GM21367 (cell line): Measurements from ENCODE around the gene OR5B3.
"Not testable (repeated sequence)": the region's sequence is repeated elsewhere in the genome, so short reads cannot be mapped to it uniquely, and the experiment has no call there.

Source experiments
- ATAC-seq: cut with Tn5 transposase; IDR thresholded peaks from one replicate; pipeline ENCODE4 v1.9.1; 2021; ENCODE audit not compliant: unreplicated experiment

OR5B3 gene

DNA sequence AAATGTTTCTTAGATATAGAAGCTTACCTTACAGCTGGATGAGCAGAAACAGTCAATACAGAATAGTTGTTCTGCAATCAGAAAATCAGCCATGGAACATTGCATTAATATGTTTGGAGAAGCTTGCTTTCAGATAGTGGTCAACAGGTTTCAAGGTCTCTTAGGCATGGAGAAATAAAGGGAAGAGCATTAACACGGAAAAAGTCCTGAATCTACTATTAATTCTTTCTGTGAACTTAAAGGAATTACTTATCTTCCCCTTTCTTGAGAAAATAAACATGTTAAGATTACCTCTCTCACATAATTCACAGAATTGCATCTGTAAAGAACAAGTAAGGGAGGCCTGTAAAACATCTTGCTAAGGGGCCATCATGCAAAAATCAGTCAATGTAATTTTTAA lies at the start of gene OR5B3:
OR5B3 (minus strand) TSS at position 101 of the 400 bp plus-strand sequence. CDS start 3,465 bp downstream, outside the sequence.
- ATAC-seq: no peak

DNA sequence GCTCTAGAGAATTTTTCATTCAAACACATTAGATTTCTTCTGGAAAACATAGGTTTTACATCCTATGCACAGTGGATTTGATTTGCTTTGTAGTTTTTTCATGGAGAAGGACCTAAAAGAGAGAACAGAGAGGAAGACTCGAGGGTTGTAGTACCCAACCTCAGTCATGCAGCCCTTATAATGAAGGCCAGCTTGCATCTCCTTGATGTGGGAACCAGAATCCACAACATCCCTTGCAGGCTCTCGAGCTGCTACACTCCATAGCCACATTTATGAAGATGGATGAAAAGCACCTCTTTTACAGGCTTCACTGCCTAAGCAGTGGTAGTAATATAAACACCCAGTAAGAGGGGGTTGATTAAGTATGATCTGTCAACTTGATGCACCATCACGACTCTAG lies 44.9 kb upstream of the OR5B3 start:
- no peak for ATAC-seq

DNA sequence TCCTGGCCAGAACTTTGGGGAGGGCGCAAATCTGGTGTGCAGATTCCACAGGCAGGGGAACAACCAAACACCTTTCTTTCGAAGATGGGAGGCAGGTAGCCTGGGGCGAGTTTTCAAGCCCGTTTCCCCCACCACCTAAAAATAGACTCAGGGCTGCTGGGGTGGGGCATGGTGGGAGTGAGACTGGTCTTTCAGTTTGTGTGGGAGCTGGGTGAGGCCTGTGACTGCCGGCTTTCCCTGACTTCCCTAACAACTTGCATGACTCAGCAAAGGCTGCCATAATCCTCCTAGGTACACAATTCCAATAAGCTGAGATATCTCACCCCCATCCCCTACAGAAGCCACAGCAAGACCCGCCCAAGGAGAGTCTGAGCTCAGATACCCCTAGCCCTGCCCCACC lies 39.6 kb upstream of the OR5B3 start:
- no peak for ATAC-seq

DNA sequence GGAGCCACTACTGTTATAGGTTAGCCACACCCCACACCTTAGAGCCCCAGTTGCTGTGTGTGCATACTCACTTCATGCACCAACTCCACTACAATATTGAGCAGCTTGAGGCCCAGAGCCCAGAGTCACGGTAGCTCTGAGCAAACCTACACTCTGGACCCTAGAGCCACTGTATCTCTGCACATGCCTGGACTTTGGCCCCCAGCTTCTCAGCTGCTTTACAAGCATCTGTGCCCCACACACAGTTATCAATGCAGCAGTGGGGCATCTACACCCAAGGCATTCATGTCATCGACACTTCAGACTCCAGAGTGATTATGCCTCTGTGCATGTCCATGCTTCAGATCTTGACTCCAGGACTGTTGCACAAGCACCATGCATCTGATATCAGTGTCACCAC lies 37.6 kb upstream of the OR5B3 start:
- no peak for ATAC-seq

DNA sequence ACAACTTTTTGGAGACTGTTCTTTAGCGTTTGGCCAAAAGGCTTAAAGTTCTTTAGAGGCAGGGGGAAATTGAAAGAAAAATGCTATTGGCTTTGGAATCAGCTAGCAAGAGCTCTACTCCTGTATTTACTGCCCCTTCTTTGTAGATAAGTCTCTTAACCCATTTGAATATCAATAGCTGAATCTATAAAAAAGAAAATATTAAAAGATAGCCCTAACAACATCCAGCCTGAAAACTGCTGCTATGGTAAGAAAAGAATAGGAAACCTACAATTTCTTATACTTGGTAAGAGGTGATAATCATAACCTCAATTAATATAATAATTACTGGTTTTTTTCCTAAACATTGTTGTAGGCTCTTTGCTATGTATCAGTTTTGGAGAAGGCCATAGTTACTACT lies 35.5 kb upstream of the OR5B3 start, which contains the start of gene OR5B12:
OR5B12 (minus strand) TSS at position 101 of the 400 bp plus-strand sequence. CDS start 2,085 bp downstream, outside the sequence.
- no peak for ATAC-seq

GRCh38 chr11:58438486-58438885 lies 31.8 kb upstream of the OR5B3 start:
- ATAC-seq: no peak

GRCh38 chr11:58434217-58434616 lies 27.5 kb upstream of the OR5B3 start:
- ATAC-seq: no peak

DNA sequence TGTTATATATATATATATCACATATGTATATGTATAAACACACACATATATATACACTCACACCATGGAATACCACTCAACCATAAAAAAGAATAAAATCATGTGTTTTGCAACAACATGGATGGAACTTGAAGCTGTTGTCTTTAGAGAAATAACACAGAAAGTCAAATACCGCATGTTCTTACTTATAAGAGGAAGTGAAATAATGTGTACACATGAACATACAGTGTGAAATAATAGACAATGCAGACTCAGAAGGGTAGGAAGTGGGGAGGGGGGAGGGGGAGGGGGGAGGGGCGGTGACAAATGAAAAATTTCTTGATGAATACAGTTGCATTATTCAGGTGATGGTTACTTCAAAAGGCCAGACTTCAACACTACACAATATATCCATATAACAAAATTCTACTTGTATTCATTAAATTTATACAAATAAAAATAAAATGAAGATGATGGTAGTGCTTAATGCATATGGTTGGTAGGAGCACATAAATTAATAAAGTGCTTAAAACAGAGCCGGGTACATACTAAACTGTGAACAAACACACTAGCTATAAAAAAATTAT lies 27.0 kb upstream of the OR5B3 start:
- ATAC-seq: peak; percentile 91

GRCh38 chr11:58429273-58429672 lies 22.6 kb upstream of the OR5B3 start:
- ATAC-seq: no peak

GRCh38 chr11:58428021-58428420 lies 21.3 kb upstream of the OR5B3 start, which contains the start of gene OR5B2:
OR5B2 (minus strand) TSS chr11:58428121; CDS start chr11:58423261, 4,860 bp downstream.
- ATAC-seq: no peak

DNA sequence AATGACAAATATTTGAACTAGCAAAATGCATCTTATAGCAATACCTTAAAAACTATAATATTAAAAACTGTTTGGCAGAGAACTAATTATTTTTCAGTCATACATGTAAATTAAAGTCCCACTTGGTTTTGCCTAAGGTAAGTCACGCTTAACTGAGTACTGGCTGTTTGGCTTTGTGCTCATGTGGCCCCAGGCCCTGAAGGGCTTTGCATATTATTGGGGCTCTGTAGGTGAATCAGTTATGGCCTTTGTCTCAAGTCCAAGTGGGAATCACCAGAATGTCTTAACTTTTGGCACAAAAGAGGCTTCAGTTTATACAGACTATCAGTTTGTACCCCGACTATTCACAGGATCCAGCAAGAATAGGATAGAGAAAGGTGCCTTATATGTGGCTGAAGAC lies 7.1 kb downstream of the OR5B3 start:
- not testable (repeated sequence) for ATAC-seq

- ATAC-seq: no peak
Measured at GRCh38 chr11:58395581-58395980, 11.1 kb downstream of the OR5B3 start.

DNA sequence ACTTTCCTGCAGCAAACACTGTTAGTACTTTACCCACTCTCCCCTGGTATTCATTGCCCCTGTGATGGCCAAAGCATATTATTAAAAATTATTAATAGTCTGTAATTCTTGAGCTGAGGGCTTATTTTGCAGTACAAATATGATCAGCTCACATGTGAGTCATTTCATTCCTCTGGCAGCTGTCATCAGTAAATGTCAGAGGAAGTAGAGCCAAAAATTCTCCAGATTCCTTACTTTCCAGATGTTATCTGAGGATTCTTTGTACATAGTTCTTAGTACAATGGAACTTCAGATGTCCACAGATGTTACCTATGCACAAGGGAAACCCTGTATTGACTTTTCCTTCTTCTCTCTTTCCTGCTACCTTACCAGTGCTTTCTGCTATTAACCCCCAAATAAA lies 12.5 kb downstream of the OR5B3 start:
- no peak for ATAC-seq

DNA sequence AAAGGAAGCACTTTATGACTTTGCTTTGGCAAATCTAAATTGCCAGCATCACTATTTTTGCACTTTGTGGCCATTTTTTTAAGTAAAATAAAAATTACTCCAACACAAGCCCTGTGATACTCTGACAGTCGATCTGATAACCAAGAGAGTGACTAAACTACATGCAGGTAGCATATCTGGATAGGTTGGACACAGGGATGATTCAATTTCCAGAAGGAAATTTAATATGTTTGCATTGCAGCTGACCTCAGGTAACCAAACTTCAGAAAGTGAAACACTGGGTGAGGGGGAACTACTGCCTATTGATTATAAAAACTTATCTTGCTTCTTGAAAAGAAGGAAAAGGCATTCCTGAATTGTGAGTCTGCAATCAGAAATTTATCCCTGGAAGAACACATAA lies 13.9 kb downstream of the OR5B3 start:
- no peak for ATAC-seq

- no peak for ATAC-seq
Measured at GRCh38 chr11:58391879-58392278, 14.8 kb downstream of the OR5B3 start.

- no peak for ATAC-seq
Measured at GRCh38 chr11:58390551-58391063, 16.1 kb downstream of the OR5B3 start.

- no peak for ATAC-seq
Measured at GRCh38 chr11:58358969-58359368, 47.7 kb downstream of the OR5B3 start, which contains the start of gene OR5B17. OR5B17 (minus strand) TSS chr11:58359069; CDS start chr11:58359069, 0 bp downstream.

GRCh38 chr11:58354727-58355126 lies 51.9 kb downstream of the OR5B3 start:
- no peak for ATAC-seq
